Sigmoid colon (tissue), 4 donors: ENCODE data around the gene OLFM1.

Experiments
- EP300 ChIP-seq, 4 donors: sonication (generic); formaldehyde crosslinking; IDR thresholded peaks; one replicate each; pipeline ENCODE4 v1.6.1; 2017; ENCODE audit warnings: antibody characterized with exemption in 4 of 4
- POLR2A ChIP-seq, 2 donors: fragments of 450-650 bp; IDR thresholded peaks; one replicate each; pipeline ENCODE4 v1.6.1; 2016; ENCODE audit warnings: antibody characterized with exemption in 2 of 2, mild to moderate bottlenecking in 2 of 2, moderate library complexity in 2 of 2
- POLR2AphosphoS5 ChIP-seq, 4 donors: sonication (generic); formaldehyde crosslinking; IDR thresholded peaks; one replicate each; pipeline ENCODE4 v1.6.1; 2017; ENCODE audit warnings: antibody characterized with exemption in 4 of 4
- TF ChIP-seq, protein P1 (sequence below), 4 experiments: fragments of 450-650 bp in 3 of 4; fragments of 200-600 bp in 1 of 4; IDR thresholded peaks; one replicate each; pipeline ENCODE4 v1.5.1; 2016 to 2019; ENCODE audit warnings: antibody characterized with exemption in 4 of 4, mild to moderate bottlenecking in 3 of 4, moderate library complexity in 2 of 4

DNA sequence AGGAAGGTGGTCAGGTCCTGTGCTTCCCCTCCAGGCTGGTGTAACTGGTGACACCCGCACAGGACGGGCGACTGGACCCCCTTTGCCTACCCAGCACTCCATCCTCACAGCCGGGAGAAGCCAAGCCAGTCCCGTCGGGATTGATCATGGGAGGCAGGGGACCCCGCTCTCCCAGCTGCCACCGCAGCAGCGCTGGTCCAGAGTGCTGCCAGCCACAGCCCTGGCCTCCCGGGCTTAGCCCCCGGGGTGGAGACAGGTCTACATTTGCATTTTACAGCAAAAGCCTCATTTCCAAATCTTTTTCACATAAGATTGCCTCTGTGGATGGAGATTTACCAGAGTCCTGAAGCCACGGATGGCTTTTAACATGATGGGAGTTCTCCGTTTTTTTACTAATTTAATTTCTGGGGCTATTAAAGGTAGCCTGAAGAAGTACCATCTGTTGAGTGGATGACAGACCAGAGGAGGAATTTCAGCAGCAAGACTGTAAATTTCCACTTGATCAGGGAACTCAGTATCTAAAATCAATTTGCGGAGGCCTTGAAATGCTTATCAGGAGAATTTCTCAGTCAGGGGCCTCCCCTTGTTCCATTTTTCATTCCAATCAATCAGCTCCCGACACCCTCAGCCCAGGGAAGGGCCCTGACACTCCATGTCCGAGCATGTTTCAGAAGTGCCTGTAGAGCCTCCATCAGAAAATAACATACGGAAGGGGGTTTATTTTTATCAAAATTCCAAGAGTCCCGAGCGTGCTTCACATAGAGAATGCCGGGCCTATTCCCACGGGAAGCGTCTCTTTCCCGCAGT, 80.6 kb downstream of the OLFM1 start:
- TF ChIP-seq, protein P1, sequence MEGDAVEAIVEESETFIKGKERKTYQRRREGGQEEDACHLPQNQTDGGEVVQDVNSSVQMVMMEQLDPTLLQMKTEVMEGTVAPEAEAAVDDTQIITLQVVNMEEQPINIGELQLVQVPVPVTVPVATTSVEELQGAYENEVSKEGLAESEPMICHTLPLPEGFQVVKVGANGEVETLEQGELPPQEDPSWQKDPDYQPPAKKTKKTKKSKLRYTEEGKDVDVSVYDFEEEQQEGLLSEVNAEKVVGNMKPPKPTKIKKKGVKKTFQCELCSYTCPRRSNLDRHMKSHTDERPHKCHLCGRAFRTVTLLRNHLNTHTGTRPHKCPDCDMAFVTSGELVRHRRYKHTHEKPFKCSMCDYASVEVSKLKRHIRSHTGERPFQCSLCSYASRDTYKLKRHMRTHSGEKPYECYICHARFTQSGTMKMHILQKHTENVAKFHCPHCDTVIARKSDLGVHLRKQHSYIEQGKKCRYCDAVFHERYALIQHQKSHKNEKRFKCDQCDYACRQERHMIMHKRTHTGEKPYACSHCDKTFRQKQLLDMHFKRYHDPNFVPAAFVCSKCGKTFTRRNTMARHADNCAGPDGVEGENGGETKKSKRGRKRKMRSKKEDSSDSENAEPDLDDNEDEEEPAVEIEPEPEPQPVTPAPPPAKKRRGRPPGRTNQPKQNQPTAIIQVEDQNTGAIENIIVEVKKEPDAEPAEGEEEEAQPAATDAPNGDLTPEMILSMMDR (IDR thresholded peaks at IDR 0.05): no peak
- TF ChIP-seq POLR2A (IDR thresholded peaks at IDR 0.05) (no peak), EP300 (IDR thresholded peaks at IDR 0.05) (no peak), POLR2AphosphoS5 (IDR thresholded peaks at IDR 0.05) (no peak)
